ENCODE data around the gene BIRC6.

DNA sequence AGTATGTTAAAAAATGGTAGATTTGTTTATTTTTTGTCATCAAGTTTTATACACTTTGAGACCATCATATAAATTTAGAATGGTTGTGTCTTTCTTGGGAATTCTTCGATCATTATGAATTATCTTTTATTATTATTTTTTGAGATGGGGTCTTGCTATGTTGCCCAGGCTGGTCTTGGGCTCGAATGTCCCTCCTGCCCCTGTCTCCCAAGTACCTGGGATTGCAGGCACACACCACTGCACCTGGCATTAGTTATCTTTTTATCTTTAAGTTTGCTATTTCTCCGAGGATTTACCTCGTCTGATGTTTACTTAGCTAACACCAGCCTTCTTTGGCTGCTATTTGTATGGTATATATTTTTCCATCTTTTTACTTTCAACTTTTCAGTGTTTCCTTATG, 100.0 kb downstream of the BIRC6 start:
- TF ChIP-seq FOXP2 (optimal IDR thresholded peaks at IDR 0.05; ENCODE audit: borderline replicate concordance, extremely low read depth, extremely low read length, insufficient read depth) (no peak), TAF1 (IDR thresholded peaks at IDR 0.05; ENCODE audit: borderline replicate concordance, insufficient read depth, low read length) (no peak)
